H1 (cell line): Measurements from ENCODE around the gene CD59. TPM values are rescaled to one million over a fixed set of nuclear protein-coding genes. Genes with fewer than 3 reads are reported as not detected.

Experiments
- POLR2A ChIP-seq, 2 experiments: IDR thresholded peaks; 1 replicate in 1 of 2; 2 replicates in 1 of 2; pipeline ENCODE4 v1.6.1; 2011; ENCODE audit warnings: low read depth in 2 of 2, low read length in 2 of 2, mild to moderate bottlenecking in 2 of 2; ENCODE audit errors: control extremely low read depth in 1 of 2
- RFX5 ChIP-seq: IDR thresholded peaks from 2 replicates; pipeline ENCODE4 v1.6.1; 2011; ENCODE audit warnings: low read depth, low read length, improper control_type of control experiment, borderline replicate concordance
- polyA plus RNA-seq, 7 experiments: library from polyadenylated mRNA; depleted of rRNA in 3 of 7; stranded (reverse) in 5 of 7; unstranded in 2 of 7; fragments of >200 nt in 5 of 7; fragments of 200-250 nt in 2 of 7; gene quantifications; 1 replicate in 5 of 7; 2 replicates in 1 of 7; 4 replicates in 1 of 7; pipeline versions ENCODE4 v1.2.1 to v1.2.3, GENCODE V29; 2011 to 2013; ENCODE audit warnings: missing spikeins in 2 of 7, mixed read lengths in 2 of 7
- total RNA-seq: library from RNA; stranded (reverse); fragmentation: NEBNext Ultra II Directional; extraction: Animal tissue kit (Norgen Biotek cat#: 25700); gene quantifications from 2 replicates; pipeline ENCODE4 v1.2.1, GENCODE V29; 2021

Gene CD59
- total and polyA plus RNA-seq, 2 of the 8 experiments (the other 6 are each of a cell fraction or from before 2014, with no cell fraction given): 63.1 to 90.3 TPM

- no peak for TF ChIP-seq POLR2A (IDR thresholded peaks at IDR 0.05; ENCODE audit: control extremely low read depth in 1 of 2, low read depth in 2 of 2, low read length in 2 of 2)
- TF ChIP-seq RFX5: no peak
Measured at GRCh38 chr11:33747979-33748378, 11.8 kb upstream of the CD59 start (continued).
